M059J (cell line): ENCODE data around the gene KRT14. TPM values are rescaled to one million over a fixed set of nuclear protein-coding genes. Genes with fewer than 3 reads are reported as not detected.

ENCODE experiments used
- DNase-seq: peaks from one replicate; pipeline ENCODE4 v3.0.0-alpha.2; 2012; ENCODE audit warnings: low read depth
- total RNA-seq: library from RNA; depleted of rRNA; stranded (reverse); fragments of >200 nt; shearing (Covaris generic); gene quantifications from 2 replicates; pipeline ENCODE4 v1.2.3, GENCODE V29; 2014

Gene KRT14
- total RNA-seq, 1 experiment from 2014 or later = 0.27 TPM

DNA sequence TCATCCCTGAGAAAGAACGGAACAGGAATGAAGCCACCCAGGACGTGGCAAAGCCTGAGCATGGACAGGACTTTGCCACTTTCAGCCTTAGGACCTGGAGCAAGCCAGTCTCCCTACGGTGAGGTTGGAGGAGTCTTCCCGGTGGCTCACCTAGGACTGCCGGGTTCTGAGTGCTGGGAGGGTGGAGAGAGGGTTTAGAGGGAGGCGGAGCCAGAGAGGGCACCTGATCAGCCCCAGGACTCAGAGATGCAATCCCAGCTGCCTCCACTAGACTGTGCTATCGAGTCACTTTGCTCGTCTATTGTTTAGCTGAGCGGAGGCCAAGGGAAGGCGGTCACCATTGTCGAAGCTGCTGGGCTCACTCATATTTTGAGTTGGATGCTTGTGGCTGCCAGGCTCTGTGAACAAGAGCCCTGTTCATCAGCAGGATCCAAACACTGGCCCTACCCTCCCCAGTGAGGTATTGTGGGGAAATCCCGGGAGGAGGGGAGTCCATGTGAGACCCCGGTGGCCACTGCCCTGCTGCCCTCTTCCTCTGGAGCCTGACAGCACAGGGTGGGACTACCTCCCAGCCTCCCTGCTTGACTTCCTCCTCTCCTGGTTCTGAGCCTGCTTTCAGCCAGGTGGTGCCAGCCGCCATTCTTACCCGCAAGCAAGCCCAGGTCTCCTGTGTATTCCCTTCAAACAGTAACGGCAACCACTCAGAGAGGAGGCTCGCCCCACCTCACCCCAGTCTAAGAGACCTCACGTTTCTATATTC lies 7.0 kb downstream of the KRT14 start:
- peak; percentile 83 for DNase-seq

DNA sequence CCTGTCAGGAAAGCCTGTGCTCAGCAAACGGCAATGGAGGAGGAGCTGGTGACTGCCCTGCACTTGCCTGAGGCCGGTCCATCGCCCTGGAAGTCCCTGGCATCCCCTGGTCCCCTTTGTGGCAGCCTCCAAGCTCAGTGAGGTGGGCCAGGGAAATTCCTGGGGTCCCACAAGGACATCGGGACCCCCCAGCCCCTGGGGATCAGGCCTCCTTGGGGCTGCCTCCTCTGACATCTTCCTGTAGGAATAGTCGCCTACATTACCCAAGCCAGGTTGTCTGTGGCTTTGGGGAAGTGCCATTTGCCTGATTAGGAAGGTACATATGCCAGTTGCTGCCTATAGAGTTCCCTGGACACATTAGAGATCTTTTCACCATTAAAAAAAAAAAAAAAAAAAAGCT lies 7.7 kb downstream of the KRT14 start:
- DNase-seq = no peak

DNA sequence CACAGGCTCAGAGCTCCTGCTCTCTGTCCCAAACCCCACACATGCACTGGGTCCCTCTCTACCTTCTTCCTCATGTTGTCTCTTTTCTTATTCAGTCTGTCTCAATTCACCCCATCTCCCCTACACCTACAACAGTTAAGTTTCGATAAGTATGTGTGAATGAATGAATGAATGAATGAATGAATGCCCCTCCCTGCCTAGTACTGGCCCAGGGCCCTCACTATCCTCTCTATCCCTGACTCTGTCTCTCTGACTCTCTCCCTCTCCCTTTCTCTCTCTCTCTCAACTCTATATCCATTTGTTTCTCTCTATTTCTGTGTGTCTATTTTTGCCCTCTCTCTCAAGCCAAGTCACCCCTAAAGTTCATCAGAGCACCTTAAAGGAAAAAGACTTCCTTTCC lies 8.2 kb downstream of the KRT14 start:
- no peak for DNase-seq

DNA sequence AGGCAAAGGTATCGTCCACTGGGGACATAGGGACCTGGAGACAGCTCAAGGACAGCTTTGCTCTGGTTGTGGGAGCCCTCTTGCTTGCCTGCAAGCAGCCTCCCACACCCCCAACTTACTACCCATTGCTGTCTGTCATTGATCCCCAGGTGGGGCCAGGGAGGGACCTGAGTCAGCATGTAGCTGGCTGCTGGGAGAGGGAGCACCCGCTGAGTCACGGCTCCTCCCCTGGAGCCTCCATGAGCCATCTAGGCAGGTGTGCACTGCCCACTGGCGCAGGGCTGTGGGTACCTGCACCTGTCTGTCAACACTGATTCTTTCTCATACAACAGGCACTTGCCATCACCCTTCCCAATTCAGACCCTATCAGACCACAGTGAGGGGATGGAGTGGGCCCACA lies 10.0 kb downstream of the KRT14 start:
- DNase-seq = peak; percentile 8

DNA sequence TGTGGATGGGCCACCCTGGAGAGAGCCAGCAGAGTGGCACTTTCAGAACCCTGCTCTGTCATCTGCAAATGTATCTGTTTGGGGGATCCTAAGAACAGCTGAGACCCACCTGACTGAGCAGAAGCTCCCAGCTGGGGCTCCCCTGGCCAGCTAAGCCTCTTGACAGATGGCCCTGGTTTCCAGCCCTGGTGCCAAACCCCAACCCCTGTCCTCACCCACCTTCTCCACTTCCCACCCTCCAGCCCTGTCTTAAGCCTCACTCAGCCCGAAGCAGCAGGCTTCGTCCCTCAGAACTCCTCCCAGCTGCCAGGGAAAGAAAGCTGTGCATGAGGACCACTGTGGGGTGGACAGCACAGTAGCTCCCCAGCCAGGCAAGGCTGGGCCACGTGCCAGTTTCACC lies 11.4 kb downstream of the KRT14 start:
- DNase-seq = no peak

DNA sequence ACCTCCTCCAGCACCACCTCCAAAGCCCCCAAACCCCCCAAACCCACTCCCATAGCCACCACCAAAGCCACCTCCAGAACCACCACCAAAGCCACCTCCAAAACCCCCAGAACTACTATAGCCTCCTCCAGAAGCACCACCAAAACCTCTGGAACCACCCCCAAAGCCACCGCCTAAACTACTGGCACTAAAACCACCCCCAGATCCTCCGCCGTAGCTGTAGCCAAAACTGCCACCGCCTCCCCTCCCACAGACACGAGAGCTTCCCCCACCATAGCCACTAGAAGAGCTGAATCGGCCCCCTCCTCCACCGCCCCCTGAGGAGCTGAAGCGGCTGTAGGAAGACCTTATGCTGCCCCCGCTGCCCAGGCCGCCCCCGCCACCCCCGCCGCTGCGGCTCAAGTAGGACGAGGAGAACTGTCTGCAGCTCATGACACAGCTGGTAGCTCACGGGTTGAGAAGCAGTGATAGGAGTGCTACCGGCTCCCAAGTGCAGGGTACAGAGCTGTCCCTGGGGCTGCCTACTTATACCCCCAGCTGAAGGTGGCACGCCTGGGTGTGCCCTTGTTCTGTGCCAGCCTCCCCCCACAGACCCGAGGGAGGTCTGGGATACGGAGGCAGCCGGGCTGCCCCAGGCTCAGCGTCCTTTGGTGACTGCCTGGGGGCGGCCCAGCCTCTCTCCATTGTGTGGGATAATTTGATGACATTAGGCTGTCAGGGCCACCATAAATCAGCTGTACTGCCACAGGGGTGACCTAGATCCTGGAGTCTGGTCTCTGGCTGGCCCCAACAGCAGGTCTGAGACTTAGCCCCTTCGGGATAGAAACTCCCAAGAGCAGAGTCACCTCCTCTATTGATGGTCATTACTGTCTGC lies 14.9 kb downstream of the KRT14 start, which contains the start of gene KRT9:
TSS of gene KRT9 (minus strand) at position 499 of the 874 bp plus-strand sequence. CDS start at position 432, 67 bp downstream.
- no peak for DNase-seq

DNA sequence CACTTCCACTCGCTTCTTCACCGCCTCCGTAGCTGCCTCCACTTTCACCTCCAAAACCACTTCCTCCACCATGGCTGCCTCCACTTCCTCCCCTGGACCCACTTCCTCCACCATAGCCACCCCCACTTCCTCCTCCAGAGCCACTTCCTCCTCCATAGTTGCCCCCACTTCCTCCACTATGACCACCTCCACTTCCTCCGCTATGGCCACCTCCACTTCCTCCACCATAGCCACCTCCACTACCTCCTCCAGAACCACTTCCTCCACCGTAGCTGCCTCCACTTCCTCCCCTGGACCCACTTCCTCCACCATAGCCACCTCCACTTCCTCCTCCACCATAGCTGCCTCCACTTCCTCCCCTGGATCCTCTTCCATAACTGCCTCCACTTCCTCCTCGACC lies 19.4 kb downstream of the KRT14 start:
- DNase-seq = no peak

DNA sequence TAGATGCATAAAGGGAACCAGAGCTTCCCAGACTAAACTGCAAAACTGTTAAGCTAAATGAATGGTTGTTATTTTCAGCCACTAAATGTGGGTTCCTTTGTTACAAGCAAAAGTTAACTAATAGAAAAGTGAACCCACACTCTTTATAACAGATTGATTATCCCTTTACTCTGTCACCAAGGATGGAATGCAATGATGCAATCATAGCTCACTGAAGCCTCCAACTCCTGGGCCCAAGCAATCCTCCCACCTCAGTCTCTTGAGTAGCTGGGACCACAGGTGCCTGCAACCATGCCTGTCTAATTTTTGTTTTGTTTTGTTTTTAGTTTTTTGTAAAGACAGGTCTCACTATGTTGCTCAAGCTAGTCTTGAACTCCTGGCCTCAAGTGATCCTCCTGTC lies 21.4 kb downstream of the KRT14 start:
- no peak for DNase-seq

DNA sequence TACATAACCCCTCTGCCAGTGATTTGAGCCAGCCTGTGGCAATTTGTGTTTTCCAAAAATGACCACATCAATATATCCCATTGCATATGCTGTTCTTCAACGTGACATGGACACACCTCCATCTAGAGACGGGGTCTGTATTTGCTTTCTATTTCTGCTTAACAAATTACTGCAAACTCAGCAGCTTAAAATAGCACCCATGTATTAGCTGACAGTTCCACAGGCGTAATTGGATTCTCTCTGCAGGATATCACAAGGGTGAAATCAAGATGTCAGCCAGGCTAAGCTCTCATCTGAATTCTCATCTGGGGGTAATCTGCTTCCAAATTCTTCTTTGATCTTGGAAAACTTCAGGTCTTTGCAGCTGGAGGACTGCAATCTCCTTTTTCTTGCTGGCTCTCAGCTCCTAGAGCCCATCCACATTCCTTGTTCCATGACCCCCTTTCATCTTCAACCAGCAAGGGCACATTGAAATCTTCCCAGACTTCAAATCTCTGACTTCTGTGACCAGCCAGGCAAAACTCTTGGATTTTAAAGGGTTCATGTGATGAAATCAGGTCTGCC lies 23.0 kb downstream of the KRT14 start:
- DNase-seq = no peak

DNA sequence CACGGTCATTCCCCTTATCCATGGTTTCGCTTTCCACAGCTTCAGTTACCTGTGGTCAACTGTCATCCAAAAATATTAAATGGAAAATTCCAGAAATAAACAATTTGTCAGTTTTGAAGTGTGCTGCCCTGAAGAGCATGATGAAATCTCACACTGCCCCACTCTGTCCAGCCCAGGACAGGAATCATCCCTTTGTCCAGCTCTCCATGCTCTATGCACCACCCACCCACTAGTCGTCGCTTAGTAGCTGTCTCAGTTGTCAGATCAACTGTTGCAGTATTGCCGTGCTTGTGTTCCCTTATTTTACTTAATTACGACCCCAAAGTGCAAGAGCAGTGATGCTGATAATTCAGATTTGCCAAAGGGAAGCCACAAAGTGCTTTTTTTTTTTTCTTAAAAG lies 25.1 kb downstream of the KRT14 start:
- no peak for DNase-seq

DNA sequence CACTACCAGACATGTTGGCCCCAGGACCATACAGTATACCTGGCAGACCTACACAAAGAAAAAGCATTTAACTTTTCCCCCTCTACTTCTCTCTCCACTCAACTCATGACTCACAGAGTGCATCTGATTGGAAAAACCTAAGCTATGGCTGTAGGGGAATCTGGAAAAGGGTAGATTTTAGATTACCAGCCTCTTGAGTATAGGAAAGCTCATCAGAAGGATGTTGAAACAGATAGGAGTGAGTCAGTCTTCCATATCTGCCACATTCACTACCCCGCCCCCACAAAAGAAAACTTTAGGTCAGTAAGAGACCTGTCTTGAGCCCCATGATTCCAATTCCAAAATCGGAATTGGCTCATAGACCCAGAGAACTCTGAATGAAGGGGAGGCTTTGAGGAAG lies 27.1 kb downstream of the KRT14 start:
- DNase-seq = peak; percentile 20

DNA sequence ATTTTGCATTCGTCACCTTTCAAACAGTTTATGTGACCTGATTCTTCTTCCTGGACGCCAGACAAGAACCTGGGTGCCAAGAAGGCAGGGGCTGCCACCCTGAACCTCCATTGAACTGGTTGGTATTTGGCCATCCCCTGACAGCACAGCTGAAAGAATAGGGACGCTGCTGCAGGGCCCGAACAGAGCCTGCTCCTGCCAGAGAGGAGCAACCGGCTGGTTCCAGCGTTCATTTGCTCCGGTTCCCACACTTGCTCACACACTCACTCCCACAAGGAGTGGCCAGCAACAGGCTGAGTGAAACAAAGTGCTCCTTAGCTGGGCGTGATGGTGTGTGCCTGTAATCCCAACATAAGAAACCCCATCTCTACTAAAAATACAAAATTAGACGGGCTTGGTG lies 29.8 kb downstream of the KRT14 start:
- DNase-seq = no peak

DNA sequence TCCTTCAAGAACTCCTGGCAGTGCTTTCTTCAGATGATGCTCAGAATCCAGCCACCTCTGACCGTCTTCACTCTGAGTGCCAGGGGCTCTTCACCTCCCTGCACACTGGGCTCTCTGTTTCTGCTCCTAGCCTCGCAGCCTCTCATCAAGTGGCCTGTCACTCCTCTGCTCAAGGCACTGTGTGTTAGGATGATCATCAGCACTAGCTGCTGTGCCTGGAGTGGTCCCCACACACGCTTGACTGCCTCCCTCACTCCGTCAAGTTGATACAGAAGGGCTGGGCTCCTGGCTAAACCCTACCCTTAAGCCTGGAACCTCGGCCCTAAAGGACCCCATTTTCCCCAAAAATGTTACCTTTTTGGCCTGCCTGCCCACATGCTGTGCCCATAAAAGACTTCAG lies 30.4 kb downstream of the KRT14 start:
- DNase-seq = no peak

DNA sequence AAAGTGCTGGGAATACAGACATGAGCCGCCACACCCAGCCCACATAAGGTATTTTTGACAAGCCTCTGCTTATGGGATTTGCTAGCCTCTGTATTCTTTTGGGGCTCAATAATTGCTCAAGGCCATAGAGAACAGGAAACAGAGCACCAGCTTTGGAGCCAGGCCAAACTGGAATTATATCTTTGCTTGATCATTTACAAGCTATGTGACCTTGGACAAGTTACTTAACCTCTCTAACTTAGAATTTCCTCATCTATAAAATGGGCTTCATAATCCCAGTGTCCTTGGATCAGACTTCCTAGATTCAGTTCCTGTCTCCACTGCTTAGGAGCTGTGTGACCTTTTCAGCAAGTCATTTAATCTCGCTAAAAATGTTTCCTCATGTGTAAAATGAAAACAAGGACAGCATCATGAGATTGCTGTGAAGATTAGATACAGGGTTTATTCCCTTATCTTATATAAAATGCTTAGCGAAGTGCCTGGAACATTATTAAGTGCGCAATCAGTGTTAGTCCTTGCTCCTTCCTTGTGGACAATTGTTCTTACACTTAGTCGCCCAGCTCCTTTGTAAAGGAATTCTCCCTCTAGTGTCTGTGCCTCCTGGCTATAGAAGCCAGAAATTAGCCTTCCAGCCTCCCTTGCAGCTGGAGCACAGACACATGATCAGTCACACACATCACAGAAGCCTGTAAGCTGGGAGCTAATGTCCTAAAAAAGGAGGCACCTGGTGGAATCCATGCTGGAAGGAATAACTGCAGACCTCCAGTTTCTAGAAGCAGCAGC lies 31.4 kb downstream of the KRT14 start:
- no peak for DNase-seq

DNA sequence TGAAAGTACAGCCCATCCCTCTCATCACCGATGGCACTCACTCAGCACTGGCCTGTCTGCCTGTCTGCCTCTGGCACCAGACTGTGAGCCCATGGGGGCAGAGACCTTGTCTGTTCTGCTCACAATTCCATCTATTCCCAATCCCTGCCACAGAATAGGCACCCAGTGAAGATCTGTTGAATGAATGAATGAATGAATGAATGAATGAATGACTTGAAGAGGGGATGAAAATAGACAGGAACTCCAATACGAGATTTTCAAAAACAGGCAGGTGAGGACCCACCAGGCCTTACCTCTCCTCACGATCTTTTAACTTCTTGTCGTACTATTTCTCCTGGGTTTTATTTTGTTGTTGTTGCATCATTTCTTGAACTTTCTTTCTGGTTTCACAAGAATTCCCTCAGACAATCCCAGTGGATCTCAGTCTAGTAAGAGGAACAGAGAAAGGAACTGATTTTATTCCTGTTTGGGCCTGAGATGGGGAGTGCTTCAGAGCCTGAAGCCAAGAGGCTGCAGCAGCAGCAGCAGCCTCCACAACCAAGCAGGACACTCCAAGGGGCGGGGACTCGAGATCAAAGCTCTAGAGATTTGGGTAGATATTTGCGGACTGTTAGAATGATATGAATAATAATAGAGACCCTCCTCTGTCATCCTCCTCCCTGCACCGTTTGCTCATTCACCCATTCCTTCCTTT lies 32.6 kb downstream of the KRT14 start:
- DNase-seq = no peak

DNA sequence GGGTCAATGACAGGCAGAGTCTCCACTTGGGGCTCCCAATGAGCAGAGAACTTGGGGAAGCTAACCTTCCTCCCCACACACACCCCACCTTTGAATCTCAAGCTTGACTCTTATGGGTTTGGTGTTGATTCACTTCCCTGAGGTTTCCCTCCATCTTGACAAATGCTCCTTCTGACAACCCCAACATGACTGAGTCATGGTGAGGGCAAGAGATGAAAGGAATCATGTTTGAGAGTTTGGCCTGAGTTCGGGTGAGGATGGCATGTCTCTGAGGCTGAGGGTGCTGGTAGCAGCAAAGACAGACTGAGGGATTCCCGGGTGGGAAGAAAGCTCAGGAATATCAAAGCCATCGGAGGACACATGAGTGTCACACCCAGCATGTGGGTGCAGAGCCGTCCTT lies 33.5 kb downstream of the KRT14 start:
- peak; percentile 61 for DNase-seq

DNA sequence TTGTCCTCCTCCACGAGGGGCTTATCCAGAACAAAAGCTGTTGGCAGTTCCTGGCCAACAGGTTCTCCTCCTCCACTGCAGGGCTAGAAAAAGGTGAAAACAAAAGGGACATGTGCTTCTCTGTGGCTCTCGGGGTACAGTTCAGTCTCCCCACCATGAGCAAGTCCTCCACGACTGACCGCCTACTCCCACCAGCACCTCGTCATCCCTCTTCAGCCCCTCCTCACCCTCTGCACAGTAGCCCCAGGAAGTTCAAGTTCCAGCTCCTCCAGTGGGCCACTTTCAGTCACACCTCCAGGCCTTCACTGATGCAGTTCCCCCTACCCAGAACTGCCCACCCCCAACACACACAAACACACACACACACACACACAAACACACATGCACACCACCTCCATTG lies 34.2 kb downstream of the KRT14 start:
- DNase-seq = no peak

DNA sequence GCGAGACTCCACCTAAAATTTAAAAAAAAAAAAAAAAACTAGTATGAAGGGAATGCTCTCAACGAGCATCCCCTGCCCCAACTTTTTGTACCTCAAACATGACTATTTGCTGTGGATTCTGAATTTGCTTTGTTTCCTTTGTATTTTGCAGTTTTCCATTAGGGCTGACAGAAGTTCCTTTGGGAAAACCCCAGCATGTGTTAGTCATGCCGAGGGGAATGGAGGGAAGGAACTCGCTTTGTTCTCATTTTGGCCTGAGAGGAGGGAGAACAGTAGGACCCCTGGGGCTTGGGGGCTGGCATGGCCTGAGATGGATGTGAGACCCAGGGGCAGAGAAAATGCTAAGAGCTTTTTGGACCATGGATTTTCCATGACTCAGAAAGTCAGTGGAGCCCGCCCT lies 35.3 kb downstream of the KRT14 start:
- DNase-seq = no peak

DNA sequence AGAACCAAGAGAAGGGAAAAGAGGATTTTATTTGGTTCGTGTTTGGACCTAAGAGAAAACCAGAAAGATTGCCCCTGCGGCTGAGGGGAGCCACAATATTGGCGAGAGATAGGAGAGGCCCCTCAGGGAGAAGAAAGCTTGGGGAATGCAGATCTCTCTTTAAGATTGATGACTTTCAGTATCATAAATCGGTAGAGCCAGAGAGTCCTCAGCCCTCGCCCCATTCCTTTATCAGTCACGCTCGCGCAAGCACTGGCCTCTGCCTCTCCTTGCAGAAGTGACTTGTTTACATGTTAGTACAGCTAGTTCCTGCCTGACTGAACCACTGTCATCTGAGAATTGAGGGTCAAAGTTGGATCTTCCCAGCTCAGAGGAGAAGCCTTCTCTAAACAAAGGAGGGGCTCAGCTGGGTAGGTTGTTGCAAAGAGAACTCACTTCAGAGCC lies 37.1 kb downstream of the KRT14 start:
- DNase-seq = no peak

DNA sequence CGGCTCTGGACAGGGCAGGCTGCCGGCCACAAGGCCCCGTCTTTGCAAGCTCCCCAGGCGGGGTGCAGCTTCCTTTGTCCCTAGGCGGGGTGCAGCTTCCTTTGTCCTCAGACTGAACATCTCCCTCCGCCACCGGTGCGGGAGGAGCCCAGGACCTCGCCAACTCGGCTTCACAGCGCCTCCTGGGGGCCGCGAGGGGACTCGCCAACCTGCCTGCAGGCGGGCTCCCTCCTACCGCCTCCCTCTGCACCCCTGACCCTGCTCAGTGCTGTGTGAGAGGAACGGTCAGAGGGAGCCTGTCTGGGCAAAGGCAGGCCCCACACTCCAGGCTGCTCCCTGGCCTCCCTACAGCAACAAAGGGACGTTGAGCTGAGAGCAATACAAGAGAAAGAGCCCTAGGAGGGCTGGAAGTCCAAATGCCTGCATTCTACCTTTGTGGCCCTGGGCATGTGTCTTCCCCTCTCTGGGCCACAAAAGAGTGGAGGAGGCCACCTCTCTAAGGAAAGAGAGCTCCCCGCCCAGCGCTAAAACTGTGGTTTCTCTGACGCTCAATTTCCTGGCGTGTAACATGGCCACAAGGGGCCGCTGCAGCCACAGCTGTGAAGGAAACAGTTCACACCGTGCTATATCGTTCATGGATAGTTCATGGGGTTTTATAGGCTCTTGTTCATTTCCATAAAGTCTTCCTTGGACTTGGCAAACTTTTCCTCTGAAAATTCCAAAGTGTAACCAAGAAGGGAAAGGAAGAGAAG lies 37.7 kb downstream of the KRT14 start:
- DNase-seq = peak; percentile 91
